DLD1 (cell line): Measurements from ENCODE around the gene FNIP2.
"Not testable (repeated sequence)": the region's sequence is repeated elsewhere in the genome, so short reads cannot be mapped to it uniquely, and the experiment has no call there.

Experiments
- in situ Hi-C: cut with HindIII; loops from 2 replicates; pipeline ENCODE4 v1.10.0; 2017; ENCODE audit warnings: low sequenced_read_pairs

The FNIP2 gene

GRCh38 chr4:158768555-158769174 is at the start of gene FNIP2:
Gene FNIP2, plus strand, starts transcription at chr4:158769026. Its CDS starts 187 bp downstream, at chr4:158769213.
- in situ Hi-C loops, result no loop called here

- in situ Hi-C loops, result no loop called here
Measured at GRCh38 chr4:158721680-158722079, 47.1 kb upstream of the FNIP2 start.

GRCh38 chr4:158722291-158722916 is 46.4 kb upstream of the FNIP2 start:
- in situ Hi-C loops, result no loop called here

- in situ Hi-C loops, result no loop called here
Measured at GRCh38 chr4:158722917-158723793, 45.7 kb upstream of the FNIP2 start, which contains the start of gene PPID. Gene PPID, minus strand, starts transcription at chr4:158723396. Its CDS starts 108 bp downstream, at chr4:158723288.

GRCh38 chr4:158724637-158725036 is 44.2 kb upstream of the FNIP2 start:
- in situ Hi-C loops, result no loop called here

GRCh38 chr4:158726633-158727032 is 42.2 kb upstream of the FNIP2 start:
- in situ Hi-C loops, result no loop called here

- in situ Hi-C loops, result no loop called here
Measured at GRCh38 chr4:158728236-158728635, 40.6 kb upstream of the FNIP2 start.

GRCh38 chr4:158729716-158730559 is 38.9 kb upstream of the FNIP2 start:
- in situ Hi-C loops, result no loop called here

- in situ Hi-C loops, result no loop called here
Measured at GRCh38 chr4:158738866-158739265, 30.0 kb upstream of the FNIP2 start.

GRCh38 chr4:158739600-158739999 is 29.2 kb upstream of the FNIP2 start:
- in situ Hi-C loops, result no loop called here

GRCh38 chr4:158741326-158742021 is 27.4 kb upstream of the FNIP2 start:
- in situ Hi-C loops, result no loop called here

GRCh38 chr4:158746537-158746936 is 22.3 kb upstream of the FNIP2 start:
- in situ Hi-C loops, result not testable (repeated sequence)

GRCh38 chr4:158750379-158750778 is 18.4 kb upstream of the FNIP2 start:
- in situ Hi-C loops, result no loop called here

GRCh38 chr4:158754385-158755180 is 14.2 kb upstream of the FNIP2 start:
- in situ Hi-C loops, result no loop called here

GRCh38 chr4:158755819-158756218 is 13.0 kb upstream of the FNIP2 start:
- in situ Hi-C loops, result not testable (repeated sequence)

- in situ Hi-C loops, result no loop called here
Measured at GRCh38 chr4:158756588-158756987, 12.2 kb upstream of the FNIP2 start.

GRCh38 chr4:158758142-158758541 is 10.7 kb upstream of the FNIP2 start:
- in situ Hi-C loops, result no loop called here

GRCh38 chr4:158758703-158759102 is 10.1 kb upstream of the FNIP2 start:
- in situ Hi-C loops, result no loop called here

- in situ Hi-C loops, result not testable (repeated sequence)
Measured at GRCh38 chr4:158759539-158759938, 9.3 kb upstream of the FNIP2 start.
